Endothelial cell of hepatic sinusoid (primary cell): ENCODE measurements around the gene AKAP12.
"Not testable (repeated sequence)": the region's sequence is repeated elsewhere in the genome, so short reads cannot be mapped to it uniquely, and the experiment has no call there.

Experiments
- in situ Hi-C: cut with HindIII; loops from 2 replicates; pipeline ENCODE4 v1.10.0; 2017; ENCODE audit warnings: low sequenced_read_pairs

AKAP12 gene

DNA sequence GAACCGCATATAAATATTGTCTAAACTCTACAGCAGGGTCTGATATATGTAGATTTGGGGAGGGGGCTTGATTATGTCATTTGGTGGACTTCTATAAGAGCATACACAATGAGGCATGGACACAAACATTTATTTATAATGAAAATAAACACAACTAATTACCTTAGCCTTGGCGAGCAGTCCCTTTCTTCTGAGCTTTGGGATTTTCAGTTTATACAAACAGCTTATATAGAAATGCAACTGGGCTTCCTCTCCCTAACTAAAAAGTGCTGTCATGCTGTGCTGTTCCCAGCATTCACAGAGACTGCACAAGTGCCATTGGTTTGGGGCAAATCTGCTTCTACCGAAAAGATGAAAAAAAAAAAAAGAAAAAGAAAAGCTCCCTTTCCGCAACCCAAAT, 69.9 kb downstream of the AKAP12 start:
- in situ Hi-C loops, result no loop called here

DNA sequence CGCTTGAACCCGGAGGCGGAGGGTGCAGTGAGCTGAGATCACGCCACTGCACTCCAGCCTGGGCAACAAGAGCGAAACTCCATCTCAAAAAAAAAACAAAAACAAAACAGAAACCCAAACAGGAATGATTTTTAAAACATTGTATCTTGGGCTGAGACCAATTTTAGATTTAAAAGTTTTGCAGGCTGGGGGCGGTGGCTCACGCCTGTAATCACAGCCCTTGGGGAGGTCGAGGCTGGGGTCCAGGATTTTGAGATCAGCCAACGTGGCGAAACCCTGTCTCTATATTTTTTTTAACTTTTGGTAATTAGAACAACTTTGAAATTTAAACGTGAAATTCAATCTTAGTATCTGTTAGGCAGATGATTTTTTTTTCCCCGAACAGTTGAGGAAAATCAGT, 70.5 kb downstream of the AKAP12 start:
- in situ Hi-C loops, result no loop called here

DNA sequence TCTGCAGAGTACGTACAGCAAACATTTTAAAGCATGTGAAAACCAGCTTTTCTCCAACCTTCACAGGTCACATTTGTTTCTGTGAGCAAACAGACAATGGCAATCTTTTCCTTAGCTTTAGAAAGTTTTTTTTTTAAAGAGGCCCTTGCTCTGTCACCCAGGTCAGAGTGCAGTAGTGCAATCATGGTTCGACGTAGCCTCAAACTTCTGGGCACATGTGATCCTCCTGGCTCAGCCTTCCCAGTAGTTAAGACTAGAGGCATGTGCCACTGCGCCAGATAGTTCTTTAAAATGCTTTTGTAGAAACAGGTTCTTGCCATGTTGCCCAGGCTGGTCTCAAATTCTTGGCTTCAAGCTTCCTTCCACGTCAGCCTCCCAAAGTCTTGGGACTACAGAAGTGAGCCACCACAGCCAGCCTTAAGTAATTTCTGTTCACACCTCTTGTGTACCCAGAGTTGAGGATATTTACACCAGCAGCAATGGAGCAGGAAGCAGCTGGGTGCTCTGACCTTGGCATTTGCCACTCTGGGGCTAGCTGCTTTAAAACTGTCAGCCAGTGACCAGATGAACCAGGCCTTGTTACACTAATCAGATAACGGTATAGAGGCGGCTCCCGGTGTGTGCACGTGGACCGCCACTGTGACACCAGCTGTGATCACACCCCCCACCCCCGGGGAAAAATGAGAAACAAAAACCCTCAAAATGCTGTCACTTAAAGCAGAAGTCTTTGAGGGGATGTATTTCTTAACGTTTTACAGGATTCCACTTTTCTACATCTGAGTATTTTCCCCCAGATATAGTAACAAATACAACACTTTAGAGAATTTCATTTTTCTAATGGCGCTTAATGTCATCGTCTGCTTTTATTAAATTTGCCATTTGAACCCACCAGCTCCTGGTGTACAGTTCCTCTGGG, 71.3 kb downstream of the AKAP12 start:
- in situ Hi-C loops, result no loop called here

DNA sequence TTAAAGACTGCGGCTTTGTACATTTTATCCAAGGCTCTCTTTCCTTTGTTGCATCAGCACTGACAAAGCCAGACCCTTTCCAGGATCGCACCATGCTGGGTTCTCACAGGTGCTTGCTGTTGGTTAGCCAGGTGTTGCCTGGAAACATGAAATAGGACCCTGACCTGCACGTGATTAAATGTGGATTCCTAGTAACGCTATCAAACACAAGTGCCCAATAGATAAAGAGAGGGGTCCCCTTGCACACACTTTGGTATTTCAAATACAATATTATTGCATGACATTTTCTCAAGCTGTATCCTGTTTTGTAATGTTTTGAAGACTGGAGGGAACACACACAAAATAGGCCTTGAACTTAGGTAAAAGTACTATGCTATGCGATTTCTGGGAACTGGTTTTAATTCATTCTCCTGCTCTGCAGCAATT, 73.3 kb downstream of the AKAP12 start:
- in situ Hi-C loops, result no loop called here

DNA sequence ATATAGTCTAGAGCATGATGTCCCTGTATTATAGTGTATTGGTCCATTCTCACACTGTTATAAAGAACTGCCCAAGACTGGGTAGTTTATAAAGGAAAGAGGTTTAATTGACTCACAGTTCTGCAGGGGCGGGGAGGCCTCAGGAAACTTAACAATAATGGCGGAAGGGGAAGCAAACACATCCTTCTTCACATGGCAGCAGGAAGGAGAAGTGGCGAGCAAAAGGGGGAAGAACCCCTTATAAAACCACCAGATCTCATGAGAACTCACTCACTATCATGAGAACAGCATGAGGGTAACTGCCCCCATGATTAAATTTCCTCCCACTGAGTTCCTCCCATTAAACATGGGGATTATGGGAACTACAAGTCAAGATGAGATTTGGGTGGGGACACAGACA, 75.9 kb downstream of the AKAP12 start:
- in situ Hi-C loops, result not testable (repeated sequence)

DNA sequence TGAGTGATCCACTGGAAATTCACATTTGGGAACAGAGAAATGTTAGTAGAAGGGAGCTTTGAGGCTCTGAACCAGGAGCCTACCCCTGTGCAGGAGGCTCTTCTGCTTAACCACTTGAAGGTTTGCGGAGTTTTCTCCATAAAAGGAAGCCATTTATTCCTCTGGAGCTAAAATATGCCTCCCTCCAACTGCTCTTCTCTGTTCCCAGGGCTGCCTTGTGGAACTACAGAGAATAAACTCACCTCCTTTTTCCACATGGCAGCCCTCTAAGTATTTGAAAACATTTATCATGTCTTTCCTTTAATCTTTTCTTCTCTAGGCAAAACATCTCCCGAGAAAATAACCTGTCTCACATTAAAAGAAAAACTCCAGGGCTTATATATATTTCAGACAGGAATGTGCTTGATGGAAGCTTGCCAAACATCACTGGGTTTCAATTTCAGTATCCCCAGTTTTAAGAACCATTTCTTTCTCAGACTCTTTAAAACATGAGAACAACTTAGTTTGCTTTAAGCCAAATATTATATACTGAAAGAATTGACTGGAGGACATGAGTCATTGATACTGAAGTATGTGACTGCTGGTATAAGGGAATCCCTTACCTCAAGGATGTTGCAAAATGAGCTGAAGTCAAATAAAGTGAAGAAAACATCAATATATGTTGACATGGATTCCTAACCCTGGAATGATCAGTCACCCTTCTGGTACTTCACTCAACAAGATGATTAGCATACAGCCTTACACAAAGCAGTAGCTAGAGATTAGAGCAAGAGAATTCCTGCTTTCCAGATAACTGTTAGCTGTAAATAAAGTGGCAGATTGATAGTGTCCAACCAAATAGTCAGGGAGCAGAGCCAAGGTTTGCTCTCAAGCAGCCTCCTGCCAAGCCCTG, 77.6 kb downstream of the AKAP12 start:
- in situ Hi-C loops, result no loop called here

DNA sequence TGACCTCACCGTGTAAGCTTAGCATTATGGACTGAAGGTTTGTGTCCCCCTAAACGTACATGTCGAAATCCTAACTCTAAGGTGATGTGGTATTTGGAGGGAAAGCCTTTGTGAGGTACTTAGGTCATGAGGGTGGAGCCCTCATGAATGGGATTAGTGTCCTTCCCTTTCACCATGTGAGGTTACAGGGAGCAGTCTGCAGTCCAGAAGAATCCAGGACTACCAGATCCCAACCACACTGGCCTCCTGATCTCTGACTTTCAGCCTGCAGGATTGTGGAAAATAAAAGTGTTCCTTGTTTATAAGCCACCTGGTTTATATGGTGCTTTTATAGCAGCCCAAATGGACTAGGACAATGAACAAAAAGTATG, 78.2 kb downstream of the AKAP12 start:
- in situ Hi-C loops, result no loop called here

DNA sequence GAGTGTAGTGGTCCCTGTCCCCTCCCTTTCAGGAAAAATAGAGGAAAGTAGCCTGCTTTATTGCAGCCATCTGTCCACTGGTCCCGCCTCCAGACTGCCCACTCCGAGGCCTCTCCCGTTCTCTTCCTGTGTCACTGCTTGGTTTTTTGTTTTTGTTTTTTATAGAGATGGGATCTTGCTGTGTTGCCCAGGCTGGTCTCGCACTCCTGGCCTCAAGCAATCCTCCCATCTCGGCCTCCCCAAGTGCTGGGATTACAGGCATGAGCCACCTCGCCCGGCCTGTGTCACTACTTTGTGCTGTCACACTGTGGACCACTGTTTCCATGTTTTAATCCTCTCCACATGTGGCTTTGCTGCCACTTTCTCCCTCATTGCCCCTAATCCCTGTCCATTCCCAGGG, 80.4 kb downstream of the AKAP12 start:
- in situ Hi-C loops, result loop anchor here (5.0 kb wide), 1 partner anchor 78 kb away; no protein-coding TSS in a partner anchor

DNA sequence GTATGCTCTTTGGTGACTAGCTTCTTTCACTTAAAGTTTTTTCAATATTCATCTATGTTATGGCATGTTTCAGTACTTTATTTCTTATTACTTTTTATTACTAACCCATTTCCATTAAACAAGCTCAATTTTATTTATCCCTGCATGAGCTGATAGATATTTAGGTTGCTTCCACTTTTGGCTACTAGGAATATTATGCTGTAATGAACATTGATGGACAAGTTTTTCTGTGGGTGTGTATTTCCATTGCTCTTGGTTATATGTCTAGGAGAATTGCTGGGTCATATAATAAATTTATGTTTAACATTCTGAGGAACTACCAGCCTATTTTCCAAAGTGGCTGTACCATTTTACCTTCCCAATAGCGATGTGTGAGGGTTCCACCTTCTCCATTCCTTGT, 81.7 kb downstream of the AKAP12 start:
- in situ Hi-C loops, result loop anchor here (5.0 kb wide), 1 partner anchor 79 kb away; no protein-coding TSS in a partner anchor

DNA sequence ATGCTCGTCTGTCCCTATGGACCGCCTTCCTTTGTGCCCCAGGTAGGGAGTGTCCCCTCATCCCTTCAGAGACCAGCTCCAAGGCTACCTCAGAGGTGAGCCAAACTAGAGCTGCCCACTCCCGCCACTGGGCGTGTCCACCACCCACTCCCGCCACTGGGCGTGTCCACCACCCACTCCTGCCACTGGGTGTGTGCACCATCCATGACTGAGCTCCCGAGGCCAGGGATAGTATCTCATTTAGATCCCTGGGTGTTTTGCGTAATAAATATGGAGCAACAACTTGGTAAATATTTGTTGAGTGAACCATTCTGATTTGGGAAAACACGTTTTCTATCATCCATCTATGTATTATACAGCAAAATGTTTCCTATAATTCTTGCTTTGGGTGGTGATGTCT, 82.8 kb downstream of the AKAP12 start:
- in situ Hi-C loops, result loop anchor here (5.0 kb wide), 1 partner anchor 80 kb away; no protein-coding TSS in a partner anchor

DNA sequence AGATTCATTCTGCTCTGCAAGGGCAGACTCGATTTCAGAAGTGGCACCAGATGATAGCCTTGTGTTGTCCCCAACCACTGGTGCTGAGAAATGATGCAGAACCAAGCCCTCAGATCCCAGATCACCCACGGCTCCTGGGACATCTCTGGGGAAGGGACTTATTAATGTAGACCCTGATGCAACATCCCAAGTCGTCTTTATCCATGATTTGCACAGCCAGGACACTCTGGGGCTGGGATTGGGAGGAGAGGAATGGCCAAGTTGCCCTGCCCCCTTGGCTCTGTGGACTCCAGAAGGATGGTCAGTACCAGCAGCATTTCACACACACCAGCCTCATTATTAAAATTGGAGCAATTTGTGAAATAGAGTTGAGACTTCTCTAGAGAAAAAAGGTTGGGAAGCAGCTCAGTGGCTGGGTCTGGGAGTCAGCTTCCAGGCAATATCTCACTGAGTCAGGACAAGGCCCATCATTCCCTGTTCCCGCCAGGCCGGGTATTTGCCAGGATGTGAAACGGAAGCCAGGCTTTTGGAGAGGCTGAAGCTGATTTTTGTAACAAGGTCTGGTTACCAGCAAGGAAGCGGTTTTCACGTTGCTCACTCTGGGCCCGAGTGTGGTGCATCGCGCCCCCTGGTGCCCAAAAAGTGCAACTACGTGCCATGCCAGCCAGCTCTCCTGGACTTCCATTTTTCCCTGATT, 84.2 kb downstream of the AKAP12 start:
- in situ Hi-C loops, result loop anchor here (5.0 kb wide), 1 partner anchor 82 kb away; no protein-coding TSS in a partner anchor

DNA sequence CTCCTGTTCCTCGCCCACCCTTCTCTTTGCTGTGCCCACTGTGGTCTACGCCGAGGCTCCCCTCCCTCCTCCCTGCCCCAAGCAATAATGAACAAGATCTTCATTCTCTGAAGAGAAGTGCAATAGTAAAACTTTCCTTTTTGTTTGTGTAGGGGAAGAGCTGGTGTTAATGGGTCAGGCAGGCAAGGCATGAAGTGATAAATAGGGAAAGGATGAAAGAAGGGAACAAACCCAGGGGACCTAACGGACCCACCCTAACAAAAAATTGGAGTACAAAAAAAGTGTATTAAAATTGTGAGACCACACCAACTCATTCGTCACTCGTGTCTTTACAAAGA, 84.7 kb downstream of the AKAP12 start:
- in situ Hi-C loops, result loop anchor here (5.0 kb wide), 1 partner anchor 82 kb away; no protein-coding TSS in a partner anchor

DNA sequence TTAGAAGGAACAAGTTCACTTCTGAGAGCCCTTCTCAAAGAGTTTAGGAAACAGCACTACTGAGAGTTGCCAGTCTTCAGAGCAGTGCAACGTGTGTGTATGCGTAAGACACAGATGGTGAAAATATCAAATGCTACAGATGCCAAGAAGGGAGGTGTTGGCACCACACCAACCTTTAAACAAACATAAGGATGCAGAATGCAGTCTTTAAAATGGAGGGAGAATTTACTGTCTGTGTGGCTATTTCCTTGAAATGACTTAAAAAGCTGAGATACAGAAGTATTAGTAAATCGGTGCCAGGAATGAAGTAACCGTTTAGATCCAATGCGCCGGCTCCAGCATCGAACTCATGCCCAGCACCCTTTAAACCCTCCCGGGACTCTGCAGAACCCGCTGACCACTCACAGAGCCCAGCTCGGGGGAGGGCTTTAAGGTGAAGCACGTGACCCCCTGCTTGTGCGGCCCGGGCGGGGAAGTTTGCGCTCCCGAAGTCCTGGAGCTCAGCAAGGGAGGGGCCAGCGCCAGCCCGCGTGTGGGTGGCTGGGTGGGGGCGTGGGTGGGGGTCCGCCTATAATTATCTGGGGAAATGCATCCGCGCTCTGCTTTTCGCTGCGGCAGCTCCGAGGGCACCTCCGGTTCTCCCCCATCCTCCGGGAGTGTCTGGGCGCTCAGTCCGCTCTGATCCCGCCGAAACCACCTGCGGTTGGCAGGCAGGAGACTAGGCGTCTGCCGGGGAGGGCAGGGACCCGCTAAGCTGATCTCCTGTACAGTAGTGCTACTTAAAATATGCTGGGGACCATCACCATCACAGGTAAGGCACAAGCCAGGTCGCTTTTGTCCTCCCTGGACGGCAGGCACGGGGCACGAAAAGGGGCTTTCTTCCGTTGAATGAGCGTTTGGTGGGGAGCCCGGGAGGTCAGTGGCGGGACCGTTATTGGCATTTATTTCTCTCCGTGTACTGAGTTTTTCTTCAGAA, 85.6 kb downstream of the AKAP12 start:
- in situ Hi-C loops, result no loop called here

DNA sequence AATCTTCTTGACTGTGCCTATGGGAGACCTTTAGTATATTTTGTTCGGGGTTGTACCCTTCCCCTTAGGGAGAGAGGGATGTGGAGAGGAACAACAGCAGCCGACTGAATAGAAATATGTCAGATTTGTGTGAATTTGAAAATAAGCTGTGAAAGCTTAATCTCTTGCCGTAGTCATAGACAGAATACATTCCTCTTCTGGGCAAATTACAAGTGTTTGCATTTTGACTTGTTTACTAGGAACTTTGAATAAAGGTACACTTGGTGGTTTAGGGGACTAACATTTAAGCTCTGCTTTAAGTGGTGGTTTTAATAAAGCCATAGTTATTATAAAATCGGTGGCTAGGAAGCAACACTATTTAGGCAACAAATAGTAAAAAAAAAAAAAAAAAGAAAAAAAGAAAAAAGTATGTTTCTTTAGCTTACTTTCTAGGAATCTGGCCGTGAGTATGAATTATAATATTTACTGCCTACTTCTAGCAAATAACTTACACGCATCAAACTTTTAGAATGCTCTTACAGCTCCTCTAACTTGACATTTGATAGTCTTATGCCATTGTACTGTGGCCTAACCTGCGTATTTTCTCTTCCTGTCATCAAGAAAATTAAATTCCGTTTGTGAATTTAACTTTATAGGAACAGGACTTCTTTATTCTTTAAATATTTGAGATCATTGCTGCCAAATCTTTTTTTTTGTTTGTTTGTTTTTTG, 86.5 kb downstream of the AKAP12 start:
- in situ Hi-C loops, result no loop called here

DNA sequence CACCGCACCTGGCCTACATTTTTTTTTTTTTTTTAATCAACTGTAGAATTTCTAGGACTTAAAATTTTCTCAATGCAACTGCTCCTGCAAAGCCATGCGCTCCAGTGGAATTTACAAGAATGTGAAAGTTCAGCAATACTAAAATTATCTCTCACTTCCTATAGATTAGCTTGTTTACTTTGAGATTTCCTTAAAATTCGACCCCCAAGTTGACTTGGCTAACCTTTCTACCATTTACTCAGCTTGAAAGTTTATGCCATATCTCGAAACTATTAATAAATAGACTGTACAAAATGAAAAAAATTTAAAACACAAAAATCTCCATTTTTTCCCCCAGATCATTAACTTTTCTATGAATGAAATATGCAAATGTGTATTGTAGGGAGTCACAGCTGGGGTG, 87.3 kb downstream of the AKAP12 start:
- in situ Hi-C loops, result no loop called here

DNA sequence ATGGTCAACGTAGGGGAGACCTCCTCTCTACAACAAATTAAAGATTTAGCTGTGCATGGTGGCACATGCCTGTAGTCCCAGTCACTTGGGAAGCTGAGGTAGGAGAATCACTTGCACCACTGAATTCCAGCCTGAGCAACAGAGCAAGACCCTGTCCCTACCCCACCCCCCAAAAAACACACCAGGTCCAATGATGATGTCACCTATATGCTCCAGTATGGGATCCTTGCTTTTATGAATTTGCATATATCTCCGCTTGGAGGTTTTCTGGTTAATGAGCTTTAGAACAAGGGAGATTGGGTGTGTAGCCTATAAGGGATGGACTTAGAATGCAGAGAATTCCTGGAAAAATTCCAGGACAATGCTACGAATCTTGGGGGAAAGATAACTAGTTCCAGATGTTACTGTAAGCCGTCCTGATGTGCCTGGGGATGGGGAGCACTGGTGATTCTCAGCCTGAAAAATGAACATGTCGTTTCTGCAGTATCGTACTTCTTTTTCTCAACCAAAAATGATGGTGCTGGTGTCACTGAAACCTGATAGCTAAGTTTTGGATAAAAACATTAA, 90.4 kb downstream of the AKAP12 start:
- in situ Hi-C loops, result no loop called here

DNA sequence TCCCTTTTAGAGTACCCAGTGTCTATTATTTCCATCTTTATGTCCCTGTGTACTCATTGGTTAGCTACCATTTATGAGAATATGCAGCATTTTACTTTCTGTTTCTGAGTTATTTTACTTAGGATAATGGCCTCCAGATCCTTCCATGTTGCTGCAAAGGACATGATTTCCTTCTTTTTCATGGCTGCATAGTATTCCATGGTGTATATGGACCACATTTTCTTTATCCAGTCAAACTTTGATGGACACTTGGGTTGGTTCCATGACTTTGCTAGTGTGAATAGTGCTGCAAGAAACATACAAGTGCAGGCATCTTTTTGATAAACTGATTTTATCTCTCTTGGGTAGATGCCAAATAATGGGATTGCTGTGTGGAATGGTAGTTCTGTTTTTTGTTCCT, 96.2 kb downstream of the AKAP12 start:
- in situ Hi-C loops, result no loop called here

DNA sequence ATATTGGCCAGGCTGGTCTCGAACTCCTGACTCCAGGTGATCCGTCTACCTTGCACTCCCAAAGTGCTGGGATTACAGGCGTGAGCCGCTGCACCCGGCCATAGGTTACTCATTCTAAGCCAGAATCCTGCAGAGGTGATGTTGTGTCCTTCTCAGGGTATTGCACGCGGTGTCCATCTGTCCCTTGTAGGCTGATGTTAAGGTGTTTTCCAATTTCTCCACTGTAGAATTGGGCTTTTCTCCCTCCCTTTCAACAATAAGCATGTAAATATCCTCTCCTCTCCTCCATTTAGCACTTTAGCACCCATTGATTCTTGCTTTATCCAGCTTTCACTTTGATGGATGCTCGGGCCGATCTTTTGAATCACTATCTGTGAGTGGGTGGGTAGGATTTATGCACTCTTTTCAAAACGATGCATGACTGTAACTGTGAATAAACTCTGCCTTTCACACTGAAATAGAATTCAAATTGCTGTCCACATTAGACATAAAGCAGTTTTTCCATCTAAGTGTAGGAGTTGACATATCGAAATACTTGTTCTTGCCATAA, 99.0 kb downstream of the AKAP12 start:
- in situ Hi-C loops, result no loop called here

DNA sequence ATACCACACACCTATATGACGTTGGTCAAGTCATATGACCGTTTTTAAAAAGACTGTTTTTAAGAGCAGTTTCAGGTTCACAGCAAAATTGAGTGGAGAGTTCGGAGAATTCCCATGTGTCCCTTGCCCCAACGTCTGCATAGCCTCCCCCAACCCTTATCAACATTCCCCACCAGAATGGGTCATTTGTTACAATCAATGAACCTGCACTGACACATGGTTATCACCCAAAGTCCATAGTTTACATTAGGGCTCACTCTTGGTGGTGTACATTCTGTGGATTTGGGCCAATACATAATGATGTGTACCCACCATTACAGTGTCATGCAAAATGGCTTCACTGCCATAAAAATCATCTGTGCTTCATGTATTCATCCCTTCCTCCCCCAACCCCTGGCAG, 99.6 kb downstream of the AKAP12 start:
- in situ Hi-C loops, result no loop called here
